K562 (cell line): ENCODE results near the gene SOX21. TPM values are rescaled to one million over a fixed set of nuclear protein-coding genes. Genes with fewer than 3 reads are reported as not detected.

Source experiments
- CBFA2T3 ChIP-seq: fragments of 450-650 bp; IDR thresholded peaks from 2 replicates; pipeline ENCODE4 v1.6.1; 2017
- ZFPM2 ChIP-seq: fragments of 250-450 bp; sonication (Bioruptor Pico); IDR thresholded peaks from 2 replicates; pipeline ENCODE4 v1.5.1; 2022; ENCODE audit warnings: mild to moderate bottlenecking
- polyA plus RNA-seq, 8 experiments: library from polyadenylated mRNA; depleted of rRNA in 4 of 8; stranded (reverse) in 5 of 8; unstranded in 3 of 8; fragments of >200 nt; fragmentation: Nextera tagmentation in 2 of 8; fragmentation: Illumina TruSeq in 1 of 8; extraction: Ambion mirVana in 2 of 8; extraction: Trizol in 1 of 8; gene quantifications; 2 replicates each; pipeline versions ENCODE4 v1.2.1 to v1.2.3, GENCODE V29; 2011 to 2014; ENCODE audit warnings: inconsistent platforms in 1 of 8, missing spikeins in 1 of 8
- small RNA-seq: library from RNA; depleted of rRNA; stranded (forward); fragments of <200 nt; gene quantifications from one replicate; pipeline ENCODE3, GENCODE V24; 2014
- total RNA-seq, 7 experiments: library from RNA; depleted of rRNA in 6 of 7; stranded (reverse); fragments of >200 nt in 6 of 7; fragmentation: Illumina TruSeq in 2 of 7; extraction: Trizol in 2 of 7; gene quantifications; 2 replicates each; pipeline versions ENCODE4 v1.2.1 to v1.2.3, GENCODE V29; 2011 to 2021; ENCODE audit warnings: low replicate concordance in 1 of 7
- TF ChIP-seq, protein P1 (sequence below): sonication (generic); IDR thresholded peaks from 2 replicates; pipeline ENCODE4 v1.6.1; 2016

The SOX21 gene
- total and polyA plus RNA-seq, 9 of the 15 experiments (the other 6 are each of a cell fraction or from before 2014, with no cell fraction given): 0.07 TPM; not detected in 8

GRCh38 chr13:94660695-94661326, 51.5 kb downstream of the SOX21 start (continued):
- TF ChIP-seq ZFPM2 (CRISPR knock-in tag) (no peak), CBFA2T3 (peak; percentile 33)
- TF ChIP-seq, protein P1, sequence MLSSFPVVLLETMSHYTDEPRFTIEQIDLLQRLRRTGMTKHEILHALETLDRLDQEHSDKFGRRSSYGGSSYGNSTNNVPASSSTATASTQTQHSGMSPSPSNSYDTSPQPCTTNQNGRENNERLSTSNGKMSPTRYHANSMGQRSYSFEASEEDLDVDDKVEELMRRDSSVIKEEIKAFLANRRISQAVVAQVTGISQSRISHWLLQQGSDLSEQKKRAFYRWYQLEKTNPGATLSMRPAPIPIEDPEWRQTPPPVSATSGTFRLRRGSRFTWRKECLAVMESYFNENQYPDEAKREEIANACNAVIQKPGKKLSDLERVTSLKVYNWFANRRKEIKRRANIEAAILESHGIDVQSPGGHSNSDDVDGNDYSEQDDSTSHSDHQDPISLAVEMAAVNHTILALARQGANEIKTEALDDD: peak; percentile 72

Small RNAs within 50 kb of the gene (small RNA-seq; reads per million reads assigned to genes)
- gene RN7SL585P: not detected

Other genes with a start within 250 kb of the SOX21 start
- gene DCT, start 232.9 kb downstream of the SOX21 start, total RNA-seq (2014; rRNA removed): 0.32 and 0.49 TPM in 2 replicates
- 0.61 and 0.73 TPM in 2 replicates for gene DCT, start 232.9 kb downstream of the SOX21 start, total RNA-seq (2014; rRNA removed; fragmentation: Illumina TruSeq; extraction: Trizol)
- gene DCT, start 232.9 kb downstream of the SOX21 start, total RNA-seq (2015; rRNA removed; fragmentation: Illumina TruSeq; extraction: Trizol): 0.75 and 0.83 TPM in 2 replicates
- 0.34 and 0.66 TPM in 2 replicates for gene DCT, start 232.9 kb downstream of the SOX21 start, total RNA-seq (2021)
- gene DCT, start 232.9 kb downstream of the SOX21 start, polyA plus RNA-seq (2011; rRNA removed): 0.11 and 0.15 TPM in 2 replicates
- gene DCT, start 232.9 kb downstream of the SOX21 start, polyA plus RNA-seq (2014; fragmentation: Illumina TruSeq; extraction: Trizol): 0.39 and 0.80 TPM in 2 replicates
- under 1 TPM; 0.23 to 0.38 TPM for gene DCT, start 232.9 kb downstream of the SOX21 start, polyA plus RNA-seq (2014; fragmentation: Nextera tagmentation; extraction: Ambion mirVana)
- 0.55 and 0.57 TPM in 2 replicates for gene DCT, start 232.9 kb downstream of the SOX21 start, polyA plus RNA-seq (2014; rRNA removed)
- 9.9 and 13.6 TPM in 2 replicates for gene TGDS, start 116.4 kb downstream of the SOX21 start, total RNA-seq (2014; rRNA removed)
- gene TGDS, start 116.4 kb downstream of the SOX21 start, total RNA-seq (2014; rRNA removed; fragmentation: Illumina TruSeq; extraction: Trizol): 20.7 and 23.4 TPM in 2 replicates
- gene TGDS, start 116.4 kb downstream of the SOX21 start, total RNA-seq (2015; rRNA removed; fragmentation: Illumina TruSeq; extraction: Trizol): 17.8 and 21.4 TPM in 2 replicates
- gene TGDS, start 116.4 kb downstream of the SOX21 start, total RNA-seq (2021): 12.7 and 12.8 TPM in 2 replicates
- 32.4 and 37.8 TPM in 2 replicates for gene TGDS, start 116.4 kb downstream of the SOX21 start, polyA plus RNA-seq (2011; rRNA removed)
- gene TGDS, start 116.4 kb downstream of the SOX21 start, polyA plus RNA-seq (2014; fragmentation: Illumina TruSeq; extraction: Trizol): 20.0 and 24.2 TPM in 2 replicates
- gene TGDS, start 116.4 kb downstream of the SOX21 start, polyA plus RNA-seq (2014; fragmentation: Nextera tagmentation; extraction: Ambion mirVana): 10 to 100 TPM; 43.5 to 43.7 TPM
- 15.7 and 16.1 TPM in 2 replicates for gene TGDS, start 116.4 kb downstream of the SOX21 start, polyA plus RNA-seq (2014; rRNA removed)
- gene GPR180, start 110.7 kb downstream of the SOX21 start, total RNA-seq (2014; rRNA removed): 1.5 and 2.0 TPM in 2 replicates
- gene GPR180, start 110.7 kb downstream of the SOX21 start, total RNA-seq (2014; rRNA removed; fragmentation: Illumina TruSeq; extraction: Trizol): 3.9 and 4.1 TPM in 2 replicates
- gene GPR180, start 110.7 kb downstream of the SOX21 start, total RNA-seq (2015; rRNA removed; fragmentation: Illumina TruSeq; extraction: Trizol): 3.1 and 3.2 TPM in 2 replicates
- 1.8 and 2.2 TPM in 2 replicates for gene GPR180, start 110.7 kb downstream of the SOX21 start, total RNA-seq (2021)
- 3.0 and 3.4 TPM in 2 replicates for gene GPR180, start 110.7 kb downstream of the SOX21 start, polyA plus RNA-seq (2011; rRNA removed)
- 1.8 and 2.2 TPM in 2 replicates for gene GPR180, start 110.7 kb downstream of the SOX21 start, polyA plus RNA-seq (2014; fragmentation: Illumina TruSeq; extraction: Trizol)
- gene GPR180, start 110.7 kb downstream of the SOX21 start, polyA plus RNA-seq (2014; fragmentation: Nextera tagmentation; extraction: Ambion mirVana): under 1 TPM; 0.77 to 0.82 TPM
- 0.98 and 1.1 TPM in 2 replicates for gene GPR180, start 110.7 kb downstream of the SOX21 start, polyA plus RNA-seq (2014; rRNA removed)